Measurements from ENCODE around the gene GKAP1.
"Not testable (repeated sequence)": the region's sequence is repeated elsewhere in the genome, so short reads cannot be mapped to it uniquely, and the experiment has no call there.

Gene GKAP1

DNA sequence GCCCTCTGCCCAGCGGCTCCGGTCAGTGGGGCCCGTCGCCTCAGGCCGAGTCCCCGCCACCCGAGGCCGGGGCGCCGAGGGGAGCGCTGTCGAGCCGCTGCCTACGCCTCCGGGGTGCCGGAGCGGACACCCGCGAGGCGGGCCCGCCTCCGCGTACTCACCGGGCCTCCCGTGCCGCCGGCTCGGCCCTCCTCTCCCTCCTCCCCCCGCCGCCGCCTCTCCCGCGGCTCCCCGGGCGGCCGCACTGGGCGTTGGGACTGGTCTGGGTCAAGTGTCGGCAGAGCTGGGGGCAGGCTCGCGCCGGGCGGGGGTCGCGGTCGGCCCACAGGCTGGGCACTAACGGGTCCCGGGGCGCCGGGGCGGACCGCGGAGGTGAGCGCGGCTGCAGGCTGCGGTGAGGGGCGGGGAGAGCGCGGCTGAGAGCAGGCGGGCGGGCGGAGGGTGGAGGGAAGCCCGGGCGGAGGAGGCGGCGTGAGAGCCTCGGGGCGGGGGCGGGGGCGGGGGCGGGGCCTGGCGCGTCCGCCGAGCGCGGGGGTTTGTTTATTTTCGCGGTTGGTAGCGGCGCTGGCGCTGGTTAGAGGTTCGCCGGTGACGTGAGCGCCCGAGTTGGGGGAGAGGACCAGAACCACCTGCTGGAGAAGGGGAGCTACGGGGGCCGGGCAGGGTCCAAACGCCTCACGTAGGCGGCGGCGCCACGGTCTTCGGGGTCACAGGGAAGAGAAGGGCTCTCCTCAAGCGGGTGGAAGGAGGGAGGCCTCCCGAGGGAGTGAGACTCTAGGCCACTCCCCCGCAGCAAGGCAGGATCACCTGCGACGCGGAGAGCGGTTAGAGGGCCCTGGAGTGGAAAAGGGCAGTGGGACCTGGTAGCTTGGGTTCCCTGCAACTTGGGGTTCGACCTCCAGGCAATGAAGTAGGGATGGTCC is at the start of gene GKAP1:
Gene GKAP1 (minus strand): TSS at position 414 of the 923 bp plus-strand sequence. CDS start 11,252 bp downstream, outside the sequence.
- not testable (repeated sequence) for H3K36me3 ChIP-seq (ENCODE audit: control insufficient read depth, insufficient read depth, low read length); H3K9me3 ChIP-seq (ENCODE audit: control insufficient read depth, insufficient read depth, low read length); H3K27ac ChIP-seq (ENCODE audit: low read length); H3K4me1 ChIP-seq (ENCODE audit: control insufficient read depth, insufficient read depth, low read length); H3K27me3 ChIP-seq (ENCODE audit: control insufficient read depth, insufficient read depth, low read length)
- peak; percentile 31 for DNase-seq (ENCODE audit: low read depth, low spot score)
- no CpG with 5 or more reads among the region's 103 CpGs for WGBS (ENCODE audit: insufficient coverage, insufficient read length)
- peak within 1 kb of the TSS; percentile 91; the same call in 1 of the 2 replicates for H3K4me3 ChIP-seq (ENCODE audit: low read length)

DNA sequence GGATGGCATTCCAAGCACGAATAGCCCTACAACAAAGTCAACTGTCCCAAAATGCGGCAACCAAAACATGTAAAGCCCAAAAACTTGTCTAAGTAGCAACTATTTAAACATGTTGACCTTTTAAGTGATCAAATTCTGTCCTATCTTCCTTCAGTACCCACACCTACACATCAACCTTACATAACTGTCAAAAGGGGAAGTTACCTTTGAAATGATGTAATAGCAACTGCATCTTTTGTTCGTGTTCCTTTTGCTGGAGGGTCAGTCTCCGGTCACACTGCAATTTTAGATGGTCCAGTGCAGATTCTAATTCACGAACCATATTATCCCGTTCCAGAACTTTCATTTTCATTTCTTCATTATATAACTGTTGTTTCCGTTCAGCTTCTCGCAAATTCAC is 32.3 kb upstream of the GKAP1 start:
- not testable (repeated sequence) for H3K4me1 ChIP-seq (ENCODE audit: control insufficient read depth, insufficient read depth, low read length); DNase-seq (ENCODE audit: low read depth, low spot score); H3K4me3 ChIP-seq (ENCODE audit: low read length); H3K27ac ChIP-seq (ENCODE audit: low read length); H3K9me3 ChIP-seq (ENCODE audit: control insufficient read depth, insufficient read depth, low read length); H3K36me3 ChIP-seq (ENCODE audit: control insufficient read depth, insufficient read depth, low read length); H3K27me3 ChIP-seq (ENCODE audit: control insufficient read depth, insufficient read depth, low read length)
- WGBS (ENCODE audit: insufficient coverage, insufficient read length): no CpG with 5 or more reads among the region's 8 CpGs

DNA sequence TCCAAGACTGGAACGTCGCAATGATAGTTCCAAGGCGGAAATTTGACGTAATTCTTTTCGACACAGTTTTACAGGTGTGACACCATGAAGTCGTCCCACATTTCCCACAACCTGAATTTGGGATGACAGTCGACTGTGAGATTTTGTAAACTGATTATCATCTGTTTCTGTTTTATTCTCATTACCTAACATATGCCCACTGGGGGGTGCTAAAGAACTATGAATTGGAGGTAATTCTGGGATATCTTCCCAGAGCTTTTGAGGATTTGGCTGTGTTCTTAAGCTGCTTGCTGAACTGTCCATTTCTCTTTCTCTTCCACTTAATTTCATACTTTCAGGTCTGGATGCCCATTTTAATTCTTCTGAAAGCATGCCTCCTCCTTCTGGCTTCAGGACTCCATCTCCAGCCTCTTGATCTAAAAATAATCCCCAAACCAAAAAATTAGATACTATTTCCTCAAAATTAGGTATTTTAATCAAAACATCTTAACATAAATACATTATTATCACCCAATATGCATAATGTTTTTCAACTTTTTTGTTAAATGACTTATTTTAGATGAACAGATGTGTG is 19.6 kb upstream of the GKAP1 start:
- H3K4me3 ChIP-seq (ENCODE audit: low read length); H3K27ac ChIP-seq (ENCODE audit: low read length); H3K36me3 ChIP-seq (ENCODE audit: control insufficient read depth, insufficient read depth, low read length); H3K4me1 ChIP-seq (ENCODE audit: control insufficient read depth, insufficient read depth, low read length); H3K27me3 ChIP-seq (ENCODE audit: control insufficient read depth, insufficient read depth, low read length); DNase-seq (ENCODE audit: low read depth, low spot score); H3K9me3 ChIP-seq (ENCODE audit: control insufficient read depth, insufficient read depth, low read length): not testable (repeated sequence)
- no CpG with 5 or more reads among the region's 7 CpGs for WGBS (ENCODE audit: insufficient coverage, insufficient read length)

DNA sequence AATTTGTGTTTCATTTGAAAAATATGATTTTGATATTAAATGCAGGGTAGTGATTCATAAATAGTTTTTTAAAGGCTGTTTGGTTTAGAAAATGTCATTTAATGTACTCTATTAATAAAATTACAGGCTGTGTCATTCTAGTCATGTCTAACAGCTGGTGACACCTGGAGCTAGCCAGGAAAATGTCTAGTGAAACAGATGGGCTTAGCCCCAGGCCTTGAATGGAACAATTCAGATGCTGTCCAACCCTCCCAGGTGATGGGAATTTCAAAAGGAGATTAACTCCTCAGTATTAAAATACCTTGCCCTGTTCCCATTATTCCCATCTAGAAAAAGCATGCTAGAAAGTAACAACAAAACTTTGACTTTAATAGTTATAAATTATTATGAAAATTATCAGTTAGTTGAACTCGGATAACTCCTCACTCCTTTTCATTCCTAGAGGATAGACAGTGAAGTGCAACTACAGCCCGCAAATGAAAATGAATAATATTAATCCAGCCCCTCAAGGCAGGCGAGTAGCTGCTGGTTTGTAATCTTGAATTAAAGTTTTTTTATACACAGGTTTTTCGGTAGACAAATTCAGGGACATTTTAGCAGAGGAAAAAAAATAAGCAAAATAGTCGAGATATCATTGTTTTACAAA is 13.0 kb upstream of the GKAP1 start:
- H3K27ac ChIP-seq (ENCODE audit: low read length); H3K27me3 ChIP-seq (ENCODE audit: control insufficient read depth, insufficient read depth, low read length); H3K9me3 ChIP-seq (ENCODE audit: control insufficient read depth, insufficient read depth, low read length); DNase-seq (ENCODE audit: low read depth, low spot score); H3K4me1 ChIP-seq (ENCODE audit: control insufficient read depth, insufficient read depth, low read length); H3K36me3 ChIP-seq (ENCODE audit: control insufficient read depth, insufficient read depth, low read length); H3K4me3 ChIP-seq (ENCODE audit: low read length): not testable (repeated sequence)
- no CpG with 5 or more reads among the region's 5 CpGs for WGBS (ENCODE audit: insufficient coverage, insufficient read length)

DNA sequence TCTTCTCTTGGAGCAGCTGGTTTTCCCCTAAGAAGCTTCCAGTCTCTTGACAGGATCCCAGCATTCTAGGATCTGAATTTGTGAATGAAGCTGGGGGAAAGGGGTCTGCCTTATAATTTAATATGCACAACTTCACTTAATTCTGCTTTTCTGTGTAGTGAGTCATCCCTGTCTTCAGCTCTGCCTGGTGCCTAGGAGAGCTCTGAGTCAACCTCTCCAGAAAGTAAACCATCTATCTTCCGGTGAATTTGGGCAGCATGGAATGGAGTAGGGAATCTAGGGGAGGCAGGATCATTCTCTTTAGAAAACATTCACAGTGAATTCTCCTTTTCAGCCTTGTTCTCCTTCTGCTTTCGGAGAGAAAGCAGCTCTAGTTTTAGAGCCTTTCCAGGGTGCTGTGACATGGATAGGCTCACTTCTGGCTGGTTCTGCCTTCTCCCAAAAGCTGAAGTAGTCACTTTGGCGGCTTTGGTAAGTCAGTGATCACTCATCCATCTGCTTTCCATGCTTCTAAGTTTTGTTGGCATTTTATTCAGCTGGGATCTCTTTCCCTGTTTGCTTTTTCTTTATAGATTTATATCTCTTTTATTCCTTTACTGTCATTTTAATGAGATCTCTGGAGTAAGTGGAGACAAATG is 7.5 kb upstream of the GKAP1 start:
- H3K9me3 ChIP-seq (ENCODE audit: control insufficient read depth, insufficient read depth, low read length); H3K4me3 ChIP-seq (ENCODE audit: low read length); H3K27ac ChIP-seq (ENCODE audit: low read length); DNase-seq (ENCODE audit: low read depth, low spot score); H3K27me3 ChIP-seq (ENCODE audit: control insufficient read depth, insufficient read depth, low read length); H3K36me3 ChIP-seq (ENCODE audit: control insufficient read depth, insufficient read depth, low read length); H3K4me1 ChIP-seq (ENCODE audit: control insufficient read depth, insufficient read depth, low read length): not testable (repeated sequence)
- WGBS (ENCODE audit: insufficient coverage, insufficient read length): no CpG with 5 or more reads among the region's 3 CpGs

DNA sequence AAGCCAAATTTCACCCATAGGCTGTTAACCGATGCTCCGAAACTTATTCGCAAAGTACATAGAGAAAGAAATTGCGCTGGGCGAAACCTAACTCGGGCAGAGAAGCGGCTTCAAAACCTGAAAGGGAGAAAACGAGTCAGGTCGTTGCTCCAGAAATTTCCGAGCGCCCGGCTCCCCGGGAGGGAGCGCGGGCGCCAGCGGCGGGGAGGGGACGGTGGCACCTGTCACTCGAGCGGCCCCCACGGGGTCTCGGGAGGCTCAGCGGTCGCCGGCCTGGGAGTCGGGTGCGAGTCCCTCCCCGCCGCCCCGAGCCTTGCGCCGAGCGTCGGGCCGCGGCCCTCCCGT is 586 bp downstream of the GKAP1 start:
- H3K27me3 ChIP-seq (ENCODE audit: control insufficient read depth, insufficient read depth, low read length); DNase-seq (ENCODE audit: low read depth, low spot score); H3K4me1 ChIP-seq (ENCODE audit: control insufficient read depth, insufficient read depth, low read length); H3K9me3 ChIP-seq (ENCODE audit: control insufficient read depth, insufficient read depth, low read length); H3K27ac ChIP-seq (ENCODE audit: low read length); H3K36me3 ChIP-seq (ENCODE audit: control insufficient read depth, insufficient read depth, low read length): not testable (repeated sequence)
- no CpG with 5 or more reads among the region's 38 CpGs for WGBS (ENCODE audit: insufficient coverage, insufficient read length)
- peak overlapping the region; percentile 91; the same call in 1 of the 2 replicates for H3K4me3 ChIP-seq (ENCODE audit: low read length)

DNA sequence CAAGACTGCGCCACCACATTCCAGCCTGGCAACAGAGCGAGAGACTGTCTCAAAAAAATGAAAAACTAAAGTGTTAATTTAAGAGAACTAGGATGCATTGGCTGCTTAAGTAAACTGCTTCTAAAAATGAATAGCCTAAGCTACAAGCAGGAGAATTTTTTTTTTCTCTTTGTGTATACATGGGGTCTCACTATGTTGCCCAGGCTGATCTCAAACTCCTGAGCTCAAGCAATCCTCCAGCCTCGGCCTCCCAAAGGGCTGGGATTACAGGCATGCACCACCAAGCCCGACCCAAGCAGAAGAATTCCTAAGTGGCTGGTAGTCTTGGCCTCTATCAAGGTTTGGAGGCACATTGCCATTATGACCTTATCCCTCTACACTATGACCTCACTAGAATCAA is 2.4 kb downstream of the GKAP1 start:
- not testable (repeated sequence) for H3K4me3 ChIP-seq (ENCODE audit: low read length); H3K27me3 ChIP-seq (ENCODE audit: control insufficient read depth, insufficient read depth, low read length)

DNA sequence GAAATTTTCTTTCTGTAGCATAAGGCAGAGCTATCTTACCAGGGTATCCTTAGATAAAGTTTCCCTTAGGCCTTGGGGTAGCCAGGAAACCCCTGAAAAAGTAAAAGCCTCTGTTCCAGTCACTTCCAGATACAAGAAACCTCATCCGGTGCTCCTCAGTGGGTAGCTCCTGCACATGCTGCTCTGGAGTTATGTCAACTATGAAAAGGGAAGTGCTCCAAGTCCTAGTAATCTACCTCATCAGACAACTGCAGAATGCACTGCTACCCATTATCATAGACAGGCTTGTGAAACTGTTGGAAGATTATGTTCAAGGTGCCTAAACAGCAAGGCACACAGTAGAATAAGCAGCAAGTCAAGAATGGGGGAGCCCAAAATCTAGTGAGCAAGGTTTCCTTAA is 8.4 kb downstream of the GKAP1 start:
- H3K4me3 ChIP-seq (ENCODE audit: low read length); DNase-seq (ENCODE audit: low read depth, low spot score); H3K27ac ChIP-seq (ENCODE audit: low read length); H3K4me1 ChIP-seq (ENCODE audit: control insufficient read depth, insufficient read depth, low read length); H3K27me3 ChIP-seq (ENCODE audit: control insufficient read depth, insufficient read depth, low read length); H3K9me3 ChIP-seq (ENCODE audit: control insufficient read depth, insufficient read depth, low read length); H3K36me3 ChIP-seq (ENCODE audit: control insufficient read depth, insufficient read depth, low read length): not testable (repeated sequence)
- no CpG with 5 or more reads among the region's 1 CpG for WGBS (ENCODE audit: insufficient coverage, insufficient read length)

More for the DNA sequence above, 2.4 kb downstream of the GKAP1 start:
- not testable (repeated sequence) for H3K36me3 ChIP-seq (ENCODE audit: control insufficient read depth, insufficient read depth, low read length); H3K9me3 ChIP-seq (ENCODE audit: control insufficient read depth, insufficient read depth, low read length); H3K4me1 ChIP-seq (ENCODE audit: control insufficient read depth, insufficient read depth, low read length); DNase-seq (ENCODE audit: low read depth, low spot score); H3K27ac ChIP-seq (ENCODE audit: low read length)
- no CpG with 5 or more reads among the region's 4 CpGs for WGBS (ENCODE audit: insufficient coverage, insufficient read length)

DNA sequence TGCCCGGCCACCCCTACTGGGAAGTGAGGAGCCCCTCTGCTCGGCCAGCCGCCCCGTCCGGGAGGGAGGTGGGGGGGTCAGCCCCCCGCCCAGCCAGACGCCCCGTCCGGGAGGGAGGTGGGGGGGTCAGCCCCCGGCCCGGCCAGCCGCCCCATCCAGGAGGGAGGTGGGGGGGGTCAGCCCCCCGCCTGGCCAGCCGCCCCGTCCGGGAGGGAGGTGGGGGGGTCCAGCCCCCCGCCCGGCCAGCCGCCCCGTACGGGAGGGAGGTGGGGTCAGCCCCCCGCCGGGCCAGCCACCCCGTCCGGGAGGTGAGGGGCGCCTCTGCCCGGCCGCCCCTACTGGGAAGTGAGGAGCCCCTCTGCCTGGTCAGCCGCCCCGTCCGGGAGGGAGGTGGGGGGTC is 13.1 kb downstream of the GKAP1 start:
- not testable (repeated sequence) for H3K9me3 ChIP-seq (ENCODE audit: control insufficient read depth, insufficient read depth, low read length); H3K4me1 ChIP-seq (ENCODE audit: control insufficient read depth, insufficient read depth, low read length); H3K27me3 ChIP-seq (ENCODE audit: control insufficient read depth, insufficient read depth, low read length); DNase-seq (ENCODE audit: low read depth, low spot score); H3K36me3 ChIP-seq (ENCODE audit: control insufficient read depth, insufficient read depth, low read length); H3K27ac ChIP-seq (ENCODE audit: low read length); H3K4me3 ChIP-seq (ENCODE audit: low read length)
- no CpG with 5 or more reads among the region's 31 CpGs for WGBS (ENCODE audit: insufficient coverage, insufficient read length)

DNA sequence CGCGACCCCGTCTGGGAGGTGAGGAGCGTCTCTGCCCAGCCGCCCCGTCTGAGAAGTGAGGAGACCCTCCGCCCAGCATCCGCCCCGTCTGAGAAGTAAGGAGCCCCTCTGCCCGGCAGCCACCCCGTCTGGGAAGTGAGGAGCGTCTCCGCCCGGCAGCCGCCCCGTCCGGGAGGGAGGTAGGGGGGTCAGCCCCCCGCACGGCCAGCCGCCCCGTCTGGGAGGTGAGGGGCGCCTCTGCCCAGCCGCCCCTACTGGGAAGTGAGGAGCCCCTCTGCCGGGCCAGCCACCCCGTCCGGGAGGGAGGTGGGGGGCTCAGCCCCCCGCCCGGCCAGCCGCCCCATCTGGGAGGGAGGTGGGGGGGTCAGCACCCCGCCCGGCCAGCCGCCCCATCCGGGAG is 13.6 kb downstream of the GKAP1 start:
- H3K36me3 ChIP-seq (ENCODE audit: control insufficient read depth, insufficient read depth, low read length); H3K27me3 ChIP-seq (ENCODE audit: control insufficient read depth, insufficient read depth, low read length); H3K4me3 ChIP-seq (ENCODE audit: low read length); H3K27ac ChIP-seq (ENCODE audit: low read length); DNase-seq (ENCODE audit: low read depth, low spot score); H3K9me3 ChIP-seq (ENCODE audit: control insufficient read depth, insufficient read depth, low read length); H3K4me1 ChIP-seq (ENCODE audit: control insufficient read depth, insufficient read depth, low read length): not testable (repeated sequence)
- WGBS (ENCODE audit: insufficient coverage, insufficient read length): no CpG with 5 or more reads among the region's 33 CpGs
